HTERT RPE-1 (cell line): ENCODE measurements around the gene RNU6-8.

ENCODE experiments used
- in situ Hi-C: fragments of 300-500 bp; cut with MboI; formaldehyde crosslinking; loops from 4 replicates; pipeline ENCODE4 v1.14.3; 2020; ENCODE audit warnings: low sequenced_read_pairs

The RNU6-8 gene

GRCh38 chr14:32205984-32206383 lies 2.9 kb upstream of the RNU6-8 start:
- in situ Hi-C loops, result no loop called here

- in situ Hi-C loops, result no loop called here
Observed at GRCh38 chr14:32205554-32205953, 2.5 kb upstream of the RNU6-8 start.

GRCh38 chr14:32203928-32204357 lies 874 bp upstream of the RNU6-8 start:
- in situ Hi-C loops, result no loop called here

- in situ Hi-C loops, result no loop called here
Observed at GRCh38 chr14:32202491-32202997, 525 bp downstream of the RNU6-8 start.

GRCh38 chr14:32201816-32202490 lies 1.1 kb downstream of the RNU6-8 start, which contains the start of gene RNU6-7:
RNU6-7 (plus strand) TSS chr14:32202045.
- in situ Hi-C loops, result no loop called here

- in situ Hi-C loops, result no loop called here
Observed at GRCh38 chr14:32201193-32201815, 1.8 kb downstream of the RNU6-8 start.

GRCh38 chr14:32200368-32201192 lies 2.5 kb downstream of the RNU6-8 start:
- in situ Hi-C loops, result no loop called here

GRCh38 chr14:32197919-32198318 lies 5.2 kb downstream of the RNU6-8 start:
- in situ Hi-C loops, result no loop called here

GRCh38 chr14:32195636-32196035 lies 7.4 kb downstream of the RNU6-8 start:
- in situ Hi-C loops, result no loop called here

GRCh38 chr14:32193532-32193931 lies 9.5 kb downstream of the RNU6-8 start:
- in situ Hi-C loops, result no loop called here

- in situ Hi-C loops, result no loop called here
Observed at GRCh38 chr14:32192712-32193373, 10.2 kb downstream of the RNU6-8 start.

- in situ Hi-C loops, result no loop called here
Observed at GRCh38 chr14:32190673-32191072, 12.4 kb downstream of the RNU6-8 start.

- in situ Hi-C loops, result no loop called here
Observed at GRCh38 chr14:32189811-32190210, 13.3 kb downstream of the RNU6-8 start.

- in situ Hi-C loops, result no loop called here
Observed at GRCh38 chr14:32186248-32186647, 16.8 kb downstream of the RNU6-8 start.

- in situ Hi-C loops, result no loop called here
Observed at GRCh38 chr14:32185097-32185496, 18.0 kb downstream of the RNU6-8 start.

- in situ Hi-C loops, result no loop called here
Observed at GRCh38 chr14:32183151-32184058, 19.7 kb downstream of the RNU6-8 start.

- in situ Hi-C loops, result no loop called here
Observed at GRCh38 chr14:32171469-32171868, 31.6 kb downstream of the RNU6-8 start.

- in situ Hi-C loops, result no loop called here
Observed at GRCh38 chr14:32169191-32169590, 33.9 kb downstream of the RNU6-8 start.

- in situ Hi-C loops, result no loop called here
Observed at GRCh38 chr14:32167907-32168306, 35.2 kb downstream of the RNU6-8 start.

GRCh38 chr14:32166924-32167323 lies 36.1 kb downstream of the RNU6-8 start:
- in situ Hi-C loops, result no loop called here
